Caco-2 (cell line): ENCODE measurements around the gene RAD23B. TPM values are rescaled to one million over a fixed set of nuclear protein-coding genes. Genes with fewer than 3 reads are reported as not detected.
A peak's percentile ranks its signal among the peaks of the same experiment; 100 is the strongest.

Source experiments
- BruUV-seq: library from RNA; stranded (reverse); fragments of 400-500 nt; replicated peaks from 2 replicates; lab custom pipeline; 2021; lab: Mats Ljungman, UMichigan
- CTCF ChIA-PET: fragments of 300-600 bp; sonication (Branson Sonifier 250); formaldehyde crosslinking; loops from one replicate; lab custom pipeline; 2022; ENCODE audit warnings: antibody characterized with exemption; lab: Charles Lee
- POLR2A ChIA-PET: fragments of 300-600 bp; sonication (Branson Sonifier 250); formaldehyde crosslinking; loops from one replicate; lab custom pipeline; 2022; ENCODE audit warnings: antibody characterized with exemption; lab: Charles Lee
- DNase-seq, 2 experiments: peaks; one replicate each; pipeline versions ENCODE4 v3.0.0 to v3.0.0-alpha.2; 2020 to 2022
- H3K27me3 ChIP-seq: replicated peaks from 2 replicates; pipeline ENCODE4 v1.6.0; 2011; ENCODE audit warnings: low read length; ENCODE audit not compliant: control insufficient read depth, insufficient read depth
- H3K36me3 ChIP-seq: 2 replicates; pipeline ENCODE4 v1.5.1; 2011; ENCODE audit warnings: low read length; ENCODE audit not compliant: control insufficient read depth, insufficient read depth
- H3K4me1 ChIP-seq: fragments of 250-450 bp; sonication (Bioruptor Pico); 2 replicates; pipeline ENCODE4 v1.5.1; 2020; ENCODE audit warnings: mild to moderate bottlenecking
- H3K4me3 ChIP-seq: 2 replicates; pipeline ENCODE4 v1.5.1; 2011; ENCODE audit warnings: low read depth, mild to moderate bottlenecking, control low read depth, low read length
- H3K9me3 ChIP-seq: fragments of 250-450 bp; sonication (Bioruptor Pico); 2 replicates; pipeline ENCODE4 v1.5.1; 2020; ENCODE audit warnings: mild to moderate bottlenecking, moderate library complexity
- H3K27ac Mint-ChIP-seq: one replicate; pipeline ENCODE4 v1.8.0; 2022; ENCODE audit warnings: mixed read lengths; ENCODE audit not compliant: unreplicated experiment
- H3K27me3 Mint-ChIP-seq: one replicate; pipeline ENCODE4 v1.8.0; 2022; ENCODE audit warnings: mixed read lengths; ENCODE audit not compliant: insufficient read depth, unreplicated experiment
- H3K36me3 Mint-ChIP-seq: one replicate; pipeline ENCODE4 v1.8.0; 2022; ENCODE audit warnings: mild to moderate bottlenecking, mixed read lengths; ENCODE audit not compliant: insufficient read depth, unreplicated experiment
- H3K4me1 Mint-ChIP-seq: one replicate; pipeline ENCODE4 v1.8.0; 2022; ENCODE audit warnings: low read depth, mixed read lengths; ENCODE audit not compliant: unreplicated experiment
- H3K4me3 Mint-ChIP-seq: one replicate; pipeline ENCODE4 v1.8.0; 2022; ENCODE audit warnings: mild to moderate bottlenecking, moderate library complexity, mixed read lengths; ENCODE audit not compliant: unreplicated experiment
- H3K9me3 Mint-ChIP-seq: one replicate; pipeline ENCODE4 v1.8.0; 2022; ENCODE audit warnings: mixed read lengths; ENCODE audit not compliant: unreplicated experiment
- CTCF ChIP-seq, 2 experiments: fragments of 200-600 bp in 1 of 2; IDR thresholded peaks; 1 replicate in 1 of 2; 2 replicates in 1 of 2; pipeline versions ENCODE4 v1.5.1 to v1.8.0; 2011 to 2022; ENCODE audit warnings: antibody characterized with exemption in 1 of 2, control low read depth in 1 of 2, inconsistent platforms in 1 of 2, low read depth in 1 of 2, low read length in 1 of 2, mild to moderate bottlenecking in 1 of 2, moderate library complexity in 1 of 2; ENCODE audit not compliant: insufficient read depth in 1 of 2, severe bottlenecking in 1 of 2, unreplicated experiment in 1 of 2
- intact Hi-C: fragments of 100-400 bp; cut with micrococcal nuclease; formaldehyde crosslinking; loops from one replicate; pipeline ENCODE4 v1.10.0; 2022; ENCODE audit not compliant: unreplicated experiment
- total RNA-seq: library from RNA; stranded (reverse); gene quantifications from 2 replicates; pipeline ENCODE4 v1.2.3, GENCODE V29; 2022

Gene RAD23B
- total RNA-seq, 1 experiment from 2014 or later: 188 TPM

- H3K9me3 ChIP-seq: 0 out of 2 replicates have a peak, but pooled peaks cover 4% of the 10 kb centered on the region
- CTCF ChIA-PET: no interaction called here
- peaks cover 28% of the 10 kb centered on the region for H3K4me1 Mint-ChIP-seq
- no peaks in the 10 kb centered on the region for H3K27me3 ChIP-seq
- H3K4me1 ChIP-seq: peaks cover 35% of the 10 kb centered on the region
- no peak for DNase-seq
- peak overlapping the region; percentile 92 for H3K27ac Mint-ChIP-seq
- POLR2A ChIA-PET: no interaction called here
- no peaks in the 10 kb centered on the region for H3K9me3 Mint-ChIP-seq
- H3K4me3 ChIP-seq: peak overlapping the region; percentile 62
- BruUV-seq: TSS peak; percentile 68
- H3K36me3 ChIP-seq: no peaks in the 10 kb centered on the region
- peaks cover 23% of the 10 kb centered on the region for H3K36me3 Mint-ChIP-seq
- intact Hi-C loops: no loop called here
- H3K27me3 Mint-ChIP-seq: no peaks in the 10 kb centered on the region
- no peak for TF ChIP-seq CTCF (IDR thresholded peaks at IDR 0.05; ENCODE audit: insufficient read depth in 1 of 2, low read depth in 1 of 2, low read length in 1 of 2, severe bottlenecking in 1 of 2, unreplicated experiment in 1 of 2)
- H3K4me3 Mint-ChIP-seq: peak overlapping the region; percentile 93
These were observed 984 bp upstream of the RAD23B start for GRCh38 chr9:107281922-107282667.

- CTCF ChIA-PET: interaction anchor here (0.8 to 0.9 kb wide), 3 partner anchors 35 to 656 kb away, joined by 3 to 4 read pairs (median 3); no protein-coding TSS in a partner anchor
- H3K4me3 Mint-ChIP-seq: peak overlapping the region; percentile 93
- no peaks in the 10 kb centered on the region for H3K36me3 ChIP-seq
- DNase-seq: peak; percentile 90 to 93
- peak overlapping the region; percentile 79 for H3K27ac Mint-ChIP-seq
- H3K9me3 ChIP-seq: no peaks in the 10 kb centered on the region
- H3K9me3 Mint-ChIP-seq: no peaks in the 10 kb centered on the region
- H3K36me3 Mint-ChIP-seq: peaks cover 23% of the 10 kb centered on the region
- peaks cover 44% of the 10 kb centered on the region for H3K4me1 ChIP-seq
- TF ChIP-seq CTCF (IDR thresholded peaks at IDR 0.05; ENCODE audit: insufficient read depth in 1 of 2, low read depth in 1 of 2, low read length in 1 of 2, severe bottlenecking in 1 of 2, unreplicated experiment in 1 of 2): no peak
- BruUV-seq: TSS peak; percentile 40
- peaks cover 33% of the 10 kb centered on the region for H3K4me1 Mint-ChIP-seq
- POLR2A ChIA-PET: interaction anchor here (1.2 to 1.6 kb wide), 2 partner anchors 14 to 176 kb away, joined by 8 to 10 read pairs; no protein-coding TSS in a partner anchor
- H3K4me3 ChIP-seq: peak overlapping the region; percentile 78
- H3K27me3 Mint-ChIP-seq: no peaks in the 10 kb centered on the region
- intact Hi-C loops: loop anchor here (1.0 kb wide), 2 partner anchors 35 to 41 kb away; no protein-coding TSS in a partner anchor
- no peaks in the 10 kb centered on the region for H3K27me3 ChIP-seq
These were observed 841 bp downstream of the RAD23B start for GRCh38 chr9:107283623-107284616.

- H3K4me3 Mint-ChIP-seq: peak overlapping the region; percentile 93
- H3K27me3 ChIP-seq: no peaks in the 10 kb centered on the region
- peaks cover 50% of the 10 kb centered on the region for H3K4me1 ChIP-seq
These were observed 1.6 kb downstream of the RAD23B start for GRCh38 chr9:107284636-107285035.

More at GRCh38 chr9:107284636-107285035, 1.6 kb downstream of the RAD23B start:
- Mint-ChIP-seq H3K9me3 (no peaks in the 10 kb centered on the region), H3K27me3 (no peaks in the 10 kb centered on the region), H3K4me1 (peaks cover 40% of the 10 kb centered on the region), H3K36me3 (peaks cover 23% of the 10 kb centered on the region), H3K27ac (peak overlapping the region; percentile 79)
- POLR2A ChIA-PET: no interaction called here
- Histone ChIP-seq H3K4me3 (peak overlapping the region; percentile 78), H3K9me3 (no peaks in the 10 kb centered on the region), H3K36me3 (no peaks in the 10 kb centered on the region)
- no peak for DNase-seq
- no peak for TF ChIP-seq CTCF (IDR thresholded peaks at IDR 0.05; ENCODE audit: insufficient read depth in 1 of 2, low read depth in 1 of 2, low read length in 1 of 2, severe bottlenecking in 1 of 2, unreplicated experiment in 1 of 2)
- CTCF ChIA-PET: interaction anchor here (0.8 to 0.9 kb wide), 2 partner anchors 35 to 657 kb away, joined by 3 to 4 read pairs; no protein-coding TSS in a partner anchor
- no TSS peak for BruUV-seq
- intact Hi-C loops: no loop called here
